K562 (cell line): ENCODE measurements around the gene DPP3. TPM values are rescaled to one million over a fixed set of nuclear protein-coding genes. Genes with fewer than 3 reads are reported as not detected.

Experiments
- ASH1L ChIP-seq: fragments of 450-650 bp; IDR thresholded peaks from 2 replicates; pipeline ENCODE4 v1.6.1; 2018; ENCODE audit warnings: borderline replicate concordance, mild to moderate bottlenecking, low read depth; ENCODE audit not compliant: partially characterized antibody
- BACH1 ChIP-seq: fragments of 200-800 bp; sonication (Bioruptor generic); IDR thresholded peaks from 2 replicates; pipeline ENCODE4 v1.6.1; 2016; ENCODE audit warnings: missing genetic modification characterization, missing compliant biosample characterization
- CBFA2T2 ChIP-seq: fragments of 450-650 bp; conservative IDR thresholded peaks from 2 replicates; pipeline ENCODE4 v1.6.1; 2017; ENCODE audit warnings: mild to moderate bottlenecking
- CEBPG ChIP-seq, 3 experiments: fragments of 200-800 bp in 1 of 3; sonication (Bioruptor generic) in 1 of 3; sonication (generic) in 1 of 3; formaldehyde crosslinking in 1 of 3; IDR thresholded peaks in 2 of 3; conservative IDR thresholded peaks in 1 of 3; 2 replicates each; pipeline versions ENCODE4 v1.6.1 to v1.8.0; 2016 to 2022; ENCODE audit warnings: missing compliant biosample characterization in 2 of 3, missing genetic modification characterization in 2 of 3, mild to moderate bottlenecking in 1 of 3, missing genetic modification reagents in 1 of 3
- DDX20 ChIP-seq: fragments of 450-650 bp; IDR thresholded peaks from 2 replicates; pipeline ENCODE4 v1.6.1; 2016; ENCODE audit warnings: missing genetic modification characterization, low read depth, mild to moderate bottlenecking, missing compliant biosample characterization, moderate library complexity
- ETV5 ChIP-seq: sonication (generic); formaldehyde crosslinking; IDR thresholded peaks from 2 replicates; pipeline ENCODE4 v1.4.0; 2020; ENCODE audit warnings: low read depth, mild to moderate bottlenecking, missing genetic modification reagents
- FOXO4 ChIP-seq: fragments of 450-650 bp; formaldehyde crosslinking; IDR thresholded peaks from 2 replicates; pipeline ENCODE4 v1.4.0; 2020; ENCODE audit warnings: mild to moderate bottlenecking, moderate library complexity
- KLF13 ChIP-seq: fragments of 450-650 bp; IDR thresholded peaks from 2 replicates; pipeline ENCODE4 v1.6.1; 2016; ENCODE audit warnings: missing genetic modification characterization, low read depth, mild to moderate bottlenecking, missing compliant biosample characterization, moderate library complexity, borderline replicate concordance
- MAX ChIP-seq: sonication (generic); formaldehyde crosslinking; IDR thresholded peaks from 2 replicates; pipeline ENCODE4 v1.9.0; 2022; ENCODE audit warnings: mild to moderate bottlenecking, missing genetic modification reagents
- MCM7 ChIP-seq, 2 experiments: fragments of 450-650 bp; IDR thresholded peaks; 2 replicates each; pipeline ENCODE4 v1.6.1; 2016 to 2018
- SMAD4 ChIP-seq: fragments of 250-450 bp; sonication (Bioruptor Pico); conservative IDR thresholded peaks from 2 replicates; pipeline ENCODE4 v1.8.0; 2021; ENCODE audit warnings: inconsistent platforms, mild to moderate bottlenecking, moderate library complexity
- SPI1 ChIP-seq: IDR thresholded peaks from 2 replicates; pipeline ENCODE4 v1.6.1; 2011; ENCODE audit warnings: low read depth, low read length, control low read depth, borderline replicate concordance
- TCF7L2 ChIP-seq: fragments of 150-350 bp; IDR thresholded peaks from 2 replicates; pipeline ENCODE4 v1.6.1; 2016; ENCODE audit warnings: low read depth, mild to moderate bottlenecking, low read length, moderate library complexity
- XRCC3 ChIP-seq: fragments of 450-650 bp; IDR thresholded peaks from 2 replicates; pipeline ENCODE4 v1.6.1; 2017; ENCODE audit warnings: mild to moderate bottlenecking, moderate library complexity
- ZBTB17 ChIP-seq: fragments of 450-650 bp; formaldehyde crosslinking; IDR thresholded peaks from 2 replicates; pipeline ENCODE4 v1.4.0; 2020; ENCODE audit warnings: mild to moderate bottlenecking
- ZBTB2 ChIP-seq: fragments of 450-650 bp; IDR thresholded peaks from 2 replicates; pipeline ENCODE4 v1.6.1; 2016; ENCODE audit warnings: antibody characterized with exemption
- ZBTB43 ChIP-seq: sonication (generic); formaldehyde crosslinking; IDR thresholded peaks from 2 replicates; pipeline ENCODE4 v1.8.0; 2023; ENCODE audit warnings: mild to moderate bottlenecking, missing genetic modification reagents
- ZFP36 ChIP-seq: fragments of 150-350 bp; IDR thresholded peaks from 2 replicates; pipeline ENCODE4 v1.6.1; 2018; ENCODE audit warnings: low read length, low read depth; ENCODE audit not compliant: partially characterized antibody
- ZKSCAN8 ChIP-seq: fragments of 200-800 bp; sonication (Bioruptor generic); IDR thresholded peaks from 2 replicates; pipeline ENCODE4 v1.6.1; 2016; ENCODE audit warnings: missing genetic modification characterization, missing compliant biosample characterization
- ZNF121 ChIP-seq: sonication (generic); formaldehyde crosslinking; conservative IDR thresholded peaks from 2 replicates; pipeline ENCODE4 v1.8.0; 2022; ENCODE audit warnings: missing genetic modification reagents
- ZNF124 ChIP-seq: sonication (generic); formaldehyde crosslinking; IDR thresholded peaks from 2 replicates; pipeline ENCODE4 v1.8.1; 2022; ENCODE audit warnings: missing genetic modification reagents
- ZNF354B ChIP-seq: fragments of 250-450 bp; sonication (Bioruptor Pico); IDR thresholded peaks from 2 replicates; pipeline ENCODE4 v1.4.0; 2020
- ZNF436 ChIP-seq: fragments of 250-450, 450-650 bp; sonication (Bioruptor Pico); formaldehyde crosslinking; IDR thresholded peaks from 2 replicates; pipeline ENCODE4 v1.7.0; 2020; ENCODE audit warnings: mild to moderate bottlenecking
- ZSCAN32 ChIP-seq: fragments of 450-650 bp; formaldehyde crosslinking; IDR thresholded peaks from 2 replicates; pipeline ENCODE4 v1.4.0; 2020; ENCODE audit warnings: mild to moderate bottlenecking, moderate library complexity
- polyA plus RNA-seq, 8 experiments: library from polyadenylated mRNA; depleted of rRNA in 4 of 8; stranded (reverse) in 5 of 8; unstranded in 3 of 8; fragments of >200 nt; fragmentation: Nextera tagmentation in 2 of 8; fragmentation: Illumina TruSeq in 1 of 8; extraction: Ambion mirVana in 2 of 8; extraction: Trizol in 1 of 8; gene quantifications; 2 replicates each; pipeline versions ENCODE4 v1.2.1 to v1.2.3, GENCODE V29; 2011 to 2014; ENCODE audit warnings: inconsistent platforms in 1 of 8, missing spikeins in 1 of 8
- total RNA-seq, 7 experiments: library from RNA; depleted of rRNA in 6 of 7; stranded (reverse); fragments of >200 nt in 6 of 7; fragmentation: Illumina TruSeq in 2 of 7; extraction: Trizol in 2 of 7; gene quantifications; 2 replicates each; pipeline versions ENCODE4 v1.2.1 to v1.2.3, GENCODE V29; 2011 to 2021; ENCODE audit warnings: low replicate concordance in 1 of 7

Gene DPP3
- total and polyA plus RNA-seq, 9 of the 15 experiments (the other 6 are each of a cell fraction or from before 2014, with no cell fraction given) = 3.7 to 69.2 (median 43.3) TPM

GRCh38 chr11:66438504-66439466, 41.4 kb upstream of the DPP3 start, which contains the start of gene MRPL11 (continued):
- TF ChIP-seq FOXO4 (CRISPR knock-in tag) (no peak), XRCC3 (no peak), ZFP36 (no peak), ZBTB43 (CRISPR knock-in tag) (0 out of 2 replicates have a peak, but pooled peaks have one; percentile 77), ZBTB17 (CRISPR knock-in tag) (no peak), TCF7L2 (no peak), CBFA2T2 (no peak), ASH1L (peak; percentile 44), ZBTB2 (no peak), CEBPG (CRISPR knock-in tag; IDR thresholded peaks at IDR 0.05) (no peak), CEBPG (tag; conservative IDR thresholded peaks at IDR 0.05 in 1 of 2, IDR thresholded peaks at IDR 0.05 in 1 of 2) (no peak), ZSCAN32 (CRISPR knock-in tag) (no peak), ZKSCAN8 (CRISPR knock-in tag) (no peak), ZNF436 (no peak), BACH1 (peak; percentile 51; the same call in 1 of the 2 replicates), ETV5 (CRISPR knock-in tag) (0 out of 2 replicates have a peak, but pooled peaks have one; percentile 27), DDX20 (tag) (no peak), SMAD4 (CRISPR knock-in tag) (no peak), ZNF124 (CRISPR knock-in tag) (no peak), SPI1 (no peak), MCM7 (IDR thresholded peaks at IDR 0.05) (no peak), KLF13 (tag) (no peak), ZNF121 (CRISPR knock-in tag) (peak; percentile 100), ZNF354B (no peak), MAX (peak; percentile 44)
